Measurements from ENCODE around the gene SLC35F3.
"Not testable (repeated sequence)": the region's sequence is repeated elsewhere in the genome, so short reads cannot be mapped to it uniquely, and the experiment has no call there.

The SLC35F3 gene

DNA sequence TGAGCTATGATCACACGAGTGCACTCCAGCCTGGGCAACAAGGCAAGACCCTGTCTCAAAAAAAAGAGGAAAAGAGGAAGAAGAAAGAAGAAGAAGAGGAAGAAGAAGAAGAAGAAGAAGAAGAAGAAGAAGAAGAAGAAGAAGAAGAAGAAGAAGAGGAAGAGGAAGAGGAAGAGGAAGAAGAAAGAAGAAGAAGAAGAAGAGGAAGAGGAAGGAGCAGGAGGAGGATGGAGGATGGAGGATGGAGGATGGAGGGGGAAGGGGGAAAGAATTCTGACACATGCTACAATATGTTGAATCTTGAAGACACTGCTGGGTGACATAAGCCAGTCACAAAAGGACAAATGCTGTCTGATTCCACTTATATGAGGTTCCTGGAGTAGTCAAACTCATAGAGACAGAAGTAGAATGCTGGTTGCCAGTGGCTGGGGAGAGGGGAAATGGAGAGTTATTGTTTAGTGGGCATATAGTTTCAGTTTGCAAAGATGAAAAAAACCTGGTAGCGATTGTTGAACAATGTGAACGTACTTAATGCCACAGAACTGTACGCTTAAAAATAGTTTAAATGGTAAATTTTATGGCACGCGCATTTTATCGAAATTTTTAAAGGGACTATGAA is 421.5 kb downstream of the SLC35F3 start:
- Mint-ChIP-seq H3K27me3 (peaks cover 9% of the 10 kb centered on the region), H3K4me3 (peak overlapping the region; percentile 40), H3K4me1 (ENCODE audit: low read depth) (peaks cover 44% of the 10 kb centered on the region), H3K27ac (no peak overlapping the region), H3K9me3 (no peaks in the 10 kb centered on the region), H3K36me3 (ENCODE audit: low read depth) (no peaks in the 10 kb centered on the region)
- intact Hi-C loops (cut with micrococcal nuclease), result loop anchor here (5.0 kb wide), 1 partner anchor 174 kb away; no protein-coding TSS in a partner anchor

DNA sequence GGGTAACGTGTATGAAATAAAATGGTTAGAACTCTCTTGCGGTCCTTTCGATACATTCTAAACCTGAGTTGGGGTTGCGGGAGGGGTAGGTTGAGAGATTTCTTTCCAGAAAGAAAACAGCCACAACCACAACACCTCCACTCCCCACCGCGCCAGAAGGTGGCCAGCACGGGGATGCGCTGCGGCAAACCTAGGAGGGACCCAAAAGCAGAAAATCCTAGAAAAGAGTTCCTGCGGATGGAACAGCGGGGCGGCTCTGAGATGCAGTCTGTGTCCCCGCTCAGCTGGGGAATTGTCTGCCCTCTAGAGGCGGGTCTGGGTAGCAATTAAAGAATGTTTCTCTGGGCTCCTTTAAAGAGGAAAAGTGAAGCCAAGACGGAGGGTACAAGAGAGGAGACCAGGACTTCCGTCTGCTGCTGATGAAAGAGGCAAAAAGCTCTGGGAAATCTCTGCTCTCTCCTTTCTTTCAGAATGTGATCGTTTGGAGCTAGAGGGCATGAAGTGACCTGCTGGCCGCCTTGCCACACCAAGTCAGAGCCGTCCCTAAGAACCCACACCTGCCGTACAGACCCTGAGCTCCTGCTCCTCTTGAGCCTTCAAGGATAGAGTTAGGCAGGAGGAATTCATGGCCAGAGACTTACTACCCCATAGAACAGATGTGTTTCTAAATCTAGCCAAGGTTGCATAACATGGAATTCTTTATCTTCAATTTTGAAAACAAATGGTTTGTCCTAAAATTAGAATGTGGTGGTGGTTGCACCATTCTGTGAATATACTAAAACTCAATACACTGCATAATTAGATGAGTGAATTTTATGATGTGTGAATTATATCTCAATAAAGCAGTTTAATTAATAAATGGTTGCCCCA is 422.3 kb downstream of the SLC35F3 start:
- H3K36me3 Mint-ChIP-seq (ENCODE audit: low read depth), result no peaks in the 10 kb centered on the region
- intact Hi-C loops (cut with micrococcal nuclease), result loop anchor here (5.0 kb wide), 1 partner anchor 174 kb away; no protein-coding TSS in a partner anchor
- peaks cover 7% of the 10 kb centered on the region for H3K27me3 Mint-ChIP-seq
- H3K4me1 Mint-ChIP-seq (ENCODE audit: low read depth), result peaks cover 50% of the 10 kb centered on the region
- H3K4me3 Mint-ChIP-seq, result peak overlapping the region; percentile 40
- no peaks in the 10 kb centered on the region for H3K9me3 Mint-ChIP-seq
- H3K27ac Mint-ChIP-seq, result no peak overlapping the region

- intact Hi-C loops (cut with micrococcal nuclease), result loop anchor here (5.0 kb wide), 1 partner anchor 175 kb away; no protein-coding TSS in a partner anchor
- Mint-ChIP-seq H3K27me3 (peaks cover 7% of the 10 kb centered on the region), H3K4me3 (no peak overlapping the region), H3K4me1 (ENCODE audit: low read depth) (peaks cover 53% of the 10 kb centered on the region), H3K9me3 (no peaks in the 10 kb centered on the region), H3K27ac (no peak overlapping the region), H3K36me3 (ENCODE audit: low read depth) (no peaks in the 10 kb centered on the region)
These were observed 423.2 kb downstream of the SLC35F3 start for GRCh38 chr1:234327577-234328164.

DNA sequence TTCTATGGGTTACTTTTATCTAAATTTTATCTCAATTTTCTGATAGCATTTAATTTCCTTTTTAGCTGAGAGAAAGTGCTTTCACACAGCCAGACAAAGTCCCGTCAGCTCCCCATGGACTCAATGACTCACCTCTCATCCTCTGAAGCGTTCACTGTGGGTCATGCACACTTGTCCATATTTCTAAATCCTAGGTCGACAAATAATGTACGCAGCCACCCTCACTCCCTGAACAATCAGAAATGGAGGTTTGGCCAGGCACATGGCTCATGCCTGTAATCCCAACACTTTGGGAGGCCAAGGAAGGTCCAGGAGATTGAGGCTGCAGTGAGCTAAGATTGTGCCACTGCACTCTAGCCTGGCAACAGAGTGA is 426.4 kb downstream of the SLC35F3 start:
- peaks cover 4% of the 10 kb centered on the region for H3K9me3 Mint-ChIP-seq
- no peaks in the 10 kb centered on the region for H3K27me3 Mint-ChIP-seq
- H3K4me1 Mint-ChIP-seq (ENCODE audit: low read depth), result peaks cover 42% of the 10 kb centered on the region
- intact Hi-C loops (cut with micrococcal nuclease), result no loop called here
- no peak overlapping the region for H3K4me3 Mint-ChIP-seq
- H3K27ac Mint-ChIP-seq, result no peak overlapping the region
- H3K36me3 Mint-ChIP-seq (ENCODE audit: low read depth), result no peaks in the 10 kb centered on the region

DNA sequence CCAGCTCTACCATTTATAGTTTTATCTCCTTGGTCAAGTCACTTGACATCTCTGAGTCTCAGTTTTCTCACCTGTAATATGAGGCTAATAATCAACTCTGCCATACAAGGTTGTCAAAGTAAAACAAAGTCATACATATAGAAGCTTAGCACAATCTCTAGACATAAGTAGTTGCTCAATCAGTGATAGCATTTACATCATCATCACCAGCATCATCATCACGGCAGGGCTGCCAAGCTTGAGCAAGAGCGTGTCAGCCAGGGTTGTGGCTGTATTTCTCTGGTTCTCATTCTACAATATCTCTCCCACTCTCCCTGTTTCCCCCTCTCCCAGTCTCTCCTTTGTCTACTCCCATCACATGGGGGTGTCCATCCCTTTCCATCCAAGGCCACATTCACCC is 427.0 kb downstream of the SLC35F3 start:
- no peak overlapping the region for H3K4me3 Mint-ChIP-seq
- H3K27ac Mint-ChIP-seq, result no peak overlapping the region
- H3K9me3 Mint-ChIP-seq, result peaks cover 11% of the 10 kb centered on the region
- peaks cover 36% of the 10 kb centered on the region for H3K4me1 Mint-ChIP-seq (ENCODE audit: low read depth)
- intact Hi-C loops (cut with micrococcal nuclease), result no loop called here
- no peaks in the 10 kb centered on the region for H3K27me3 Mint-ChIP-seq
- no peaks in the 10 kb centered on the region for H3K36me3 Mint-ChIP-seq (ENCODE audit: low read depth)

GRCh38 chr1:234336359-234336758 is 431.9 kb downstream of the SLC35F3 start:
- no peaks in the 10 kb centered on the region for H3K36me3 Mint-ChIP-seq (ENCODE audit: low read depth)
- H3K9me3 Mint-ChIP-seq, result peaks cover 23% of the 10 kb centered on the region
- no peak overlapping the region for H3K27ac Mint-ChIP-seq
- H3K4me3 Mint-ChIP-seq, result no peak overlapping the region
- intact Hi-C loops (cut with micrococcal nuclease), result no loop called here
- H3K27me3 Mint-ChIP-seq, result no peaks in the 10 kb centered on the region
- peaks cover 15% of the 10 kb centered on the region for H3K4me1 Mint-ChIP-seq (ENCODE audit: low read depth)

GRCh38 chr1:234337233-234337632 is 432.8 kb downstream of the SLC35F3 start:
- Mint-ChIP-seq H3K36me3 (ENCODE audit: low read depth) (no peaks in the 10 kb centered on the region), H3K9me3 (peaks cover 23% of the 10 kb centered on the region), H3K27me3 (no peaks in the 10 kb centered on the region), H3K4me3 (no peak overlapping the region), H3K27ac (no peak overlapping the region), H3K4me1 (ENCODE audit: low read depth) (peaks cover 6% of the 10 kb centered on the region)
- intact Hi-C loops (cut with micrococcal nuclease), result no loop called here

DNA sequence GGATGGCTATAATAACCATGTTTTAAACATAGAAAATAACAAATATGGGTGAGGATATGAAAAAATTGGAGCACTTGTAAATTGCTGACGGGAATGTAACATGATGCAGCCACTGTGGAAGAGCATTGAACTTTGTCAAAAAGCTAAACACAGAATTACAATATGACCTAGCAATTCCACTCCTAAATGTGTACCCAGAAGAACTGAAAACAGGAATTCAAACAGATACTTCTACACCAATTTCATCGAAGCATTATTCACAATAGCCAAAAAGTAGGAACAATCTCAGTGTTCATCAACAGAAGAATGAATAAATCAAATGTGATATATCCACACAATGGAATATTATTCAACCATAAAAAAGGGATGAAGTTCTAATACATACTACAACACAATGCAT is 436.1 kb downstream of the SLC35F3 start:
- H3K36me3 Mint-ChIP-seq (ENCODE audit: low read depth), result no peaks in the 10 kb centered on the region
- no peaks in the 10 kb centered on the region for H3K4me1 Mint-ChIP-seq (ENCODE audit: low read depth)
- H3K4me3 Mint-ChIP-seq, result no peak overlapping the region
- intact Hi-C loops (cut with micrococcal nuclease), result no loop called here
- peaks cover 22% of the 10 kb centered on the region for H3K9me3 Mint-ChIP-seq
- no peaks in the 10 kb centered on the region for H3K27me3 Mint-ChIP-seq
- no peak overlapping the region for H3K27ac Mint-ChIP-seq

GRCh38 chr1:234342774-234343173 is 438.3 kb downstream of the SLC35F3 start:
- Mint-ChIP-seq H3K27ac (no peak overlapping the region), H3K4me1 (ENCODE audit: low read depth) (no peaks in the 10 kb centered on the region), H3K36me3 (ENCODE audit: low read depth) (no peaks in the 10 kb centered on the region), H3K27me3 (no peaks in the 10 kb centered on the region), H3K4me3 (no peak overlapping the region), H3K9me3 (no peaks in the 10 kb centered on the region)
- intact Hi-C loops (cut with micrococcal nuclease), result no loop called here

DNA sequence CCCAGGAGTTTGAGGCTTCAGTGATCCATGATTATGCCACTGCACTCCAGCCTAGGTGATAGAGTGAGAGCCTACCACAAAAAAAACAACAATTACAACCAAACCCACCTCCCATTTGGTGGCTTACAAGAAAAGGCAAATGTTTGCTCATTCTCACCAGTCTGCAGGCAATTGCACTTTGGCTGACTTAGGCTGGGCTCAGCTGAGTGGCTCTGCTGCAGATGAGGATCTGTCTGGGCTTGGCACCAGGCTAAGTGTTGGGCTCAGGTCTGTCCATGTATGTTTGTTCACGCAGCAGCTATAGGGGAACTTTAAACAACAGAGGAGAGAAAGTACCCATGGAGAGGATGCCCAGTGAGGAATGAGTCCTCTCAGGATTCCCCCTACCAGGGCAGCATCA is 440.8 kb downstream of the SLC35F3 start:
- intact Hi-C loops (cut with micrococcal nuclease), result no loop called here
- Mint-ChIP-seq H3K36me3 (ENCODE audit: low read depth) (no peaks in the 10 kb centered on the region), H3K9me3 (no peaks in the 10 kb centered on the region), H3K27ac (no peak overlapping the region), H3K27me3 (no peaks in the 10 kb centered on the region), H3K4me3 (no peak overlapping the region), H3K4me1 (ENCODE audit: low read depth) (no peaks in the 10 kb centered on the region)

DNA sequence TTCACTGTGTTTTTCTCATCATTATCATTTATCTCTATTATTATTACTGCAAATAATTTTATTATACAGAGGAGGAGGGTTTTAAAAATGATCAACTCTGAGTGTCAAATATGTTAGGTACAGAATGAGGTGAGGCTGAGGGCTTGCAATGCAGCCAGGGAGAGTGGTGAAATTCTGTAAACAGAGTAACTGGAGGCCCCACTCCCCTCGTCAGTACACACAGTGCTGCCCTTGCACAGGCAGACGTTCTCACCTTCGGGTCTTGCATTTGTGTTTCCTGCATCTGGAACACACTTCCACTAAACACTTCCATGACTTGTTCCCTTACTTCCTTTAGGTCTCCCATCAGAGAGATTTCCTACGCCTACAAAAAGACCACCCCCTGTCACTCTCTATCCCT is 444.5 kb downstream of the SLC35F3 start:
- intact Hi-C loops (cut with micrococcal nuclease), result no loop called here
- H3K27me3 Mint-ChIP-seq, result peaks cover 8% of the 10 kb centered on the region
- no peaks in the 10 kb centered on the region for H3K9me3 Mint-ChIP-seq
- no peak overlapping the region for H3K4me3 Mint-ChIP-seq
- H3K36me3 Mint-ChIP-seq (ENCODE audit: low read depth), result no peaks in the 10 kb centered on the region
- H3K4me1 Mint-ChIP-seq (ENCODE audit: low read depth), result no peaks in the 10 kb centered on the region
- no peak overlapping the region for H3K27ac Mint-ChIP-seq

DNA sequence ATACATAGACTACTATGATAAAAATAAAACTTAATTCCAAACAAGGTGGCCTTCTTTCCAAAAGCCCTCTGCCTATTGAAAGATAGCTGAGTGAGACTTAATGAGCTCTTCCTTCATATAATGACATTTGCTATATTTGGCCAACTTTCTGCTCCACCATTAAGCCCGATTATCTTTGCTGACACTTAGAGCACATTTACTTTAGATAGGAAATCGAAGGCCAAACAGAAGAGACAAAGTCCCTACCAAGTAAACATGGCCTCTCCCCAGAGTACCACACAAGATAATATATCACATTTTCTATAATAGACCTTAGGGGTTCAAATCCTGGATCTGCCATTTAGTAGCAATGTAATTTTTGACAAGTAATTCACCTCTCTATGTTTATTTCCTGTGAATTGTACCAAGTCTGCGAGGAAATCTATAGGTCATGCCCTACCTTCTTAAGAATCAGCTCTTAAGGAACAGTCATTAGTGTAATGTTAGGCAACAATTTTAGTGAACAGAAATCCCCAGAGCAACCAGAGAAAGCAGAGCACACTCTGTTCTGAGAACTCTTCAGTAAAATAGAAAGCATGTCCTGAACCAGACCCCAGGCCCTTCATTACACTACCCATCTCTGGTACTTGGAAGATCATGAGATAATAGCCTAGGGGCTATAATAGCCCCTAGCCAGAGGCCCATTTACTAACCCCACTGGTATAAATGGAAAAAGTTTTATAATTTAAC is 451.5 kb downstream of the SLC35F3 start:
- Mint-ChIP-seq H3K4me1 (ENCODE audit: low read depth) (no peaks in the 10 kb centered on the region), H3K36me3 (ENCODE audit: low read depth) (no peaks in the 10 kb centered on the region), H3K27me3 (peaks cover 12% of the 10 kb centered on the region), H3K4me3 (no peak overlapping the region), H3K9me3 (no peaks in the 10 kb centered on the region), H3K27ac (no peak overlapping the region)
- intact Hi-C loops (cut with micrococcal nuclease), result no loop called here

DNA sequence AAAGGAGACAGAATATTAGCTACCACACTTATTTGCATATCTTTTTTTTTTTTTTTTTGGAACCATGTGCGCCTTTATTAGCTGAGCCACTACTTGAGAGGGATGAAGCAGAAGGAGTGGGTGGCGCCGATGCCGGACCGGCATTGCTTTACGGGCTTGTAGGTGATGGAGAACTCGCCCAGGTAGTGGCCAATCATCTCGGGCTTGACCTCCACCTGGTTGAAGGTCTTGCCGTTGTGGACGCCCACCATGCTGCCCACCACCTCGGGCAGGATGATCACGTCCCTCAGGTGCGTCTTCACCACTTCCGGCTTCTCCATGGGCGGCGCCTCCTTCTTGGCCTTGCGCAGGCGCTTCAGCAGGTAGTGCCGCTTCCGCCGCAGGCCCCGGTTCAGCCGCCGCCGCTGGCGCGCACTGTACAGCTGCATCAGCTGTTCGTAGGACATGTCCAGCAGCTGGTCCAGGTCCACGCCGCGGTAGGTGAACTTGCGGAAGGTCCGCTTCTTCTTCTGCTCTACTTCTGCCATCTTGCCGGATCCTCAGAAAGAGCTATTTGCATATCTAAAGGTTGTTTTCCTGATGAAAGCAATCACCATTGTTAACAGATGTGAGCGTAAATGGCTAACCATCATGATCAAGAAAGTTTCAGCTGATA is 452.3 kb downstream of the SLC35F3 start:
- Mint-ChIP-seq H3K4me3 (peak overlapping the region; percentile 62), H3K27me3 (peaks cover 12% of the 10 kb centered on the region)
- H3K27ac Mint-ChIP-seq; H3K4me1 Mint-ChIP-seq (ENCODE audit: low read depth); intact Hi-C loops (cut with micrococcal nuclease); H3K36me3 Mint-ChIP-seq (ENCODE audit: low read depth); H3K9me3 Mint-ChIP-seq: not testable (repeated sequence)

All from dendritic cell treated with granulocyte-macrophage colony-stimulating factor and Interleukin-4, amounts not matched to agents 40 ng/mL and 50 ng/mL, for 4 days (primary cell).